Measurements from ENCODE around the gene CYP20A1.
"Not testable (repeated sequence)": the region's sequence is repeated elsewhere in the genome, so short reads cannot be mapped to it uniquely, and the experiment has no call there.

Gene CYP20A1

GRCh38 chr2:203242518-203242917 is 3.7 kb downstream of the CYP20A1 start:
- Histone ChIP-seq H3K36me3 (replicated peaks) (peaks cover 6% of the 10 kb centered on the region; the same call in 1 of the 2 replicates), H3K27me3 (ENCODE audit: low read depth) (no peaks in the 10 kb centered on the region), H3K4me3 (no peak overlapping the region), H3K9me3 (no peaks in the 10 kb centered on the region), H3K4me1 (no peaks in the 10 kb centered on the region; the same call in 1 of the 2 replicates)
- DNase-seq (ENCODE audit: low spot score in 2 of 2), result no peak
- in situ Hi-C loops (cut with MboI; ENCODE audit: low sequenced_read_pairs), result no loop called here

- in situ Hi-C loops (cut with MboI; ENCODE audit: low sequenced_read_pairs), result no loop called here
- no peaks in the 10 kb centered on the region for H3K9me3 ChIP-seq
- peaks cover 3% of the 10 kb centered on the region; the same call in 1 of the 2 replicates for H3K36me3 ChIP-seq (replicated peaks)
- H3K4me3 ChIP-seq, result no peak overlapping the region
- no peaks in the 10 kb centered on the region for H3K4me1 ChIP-seq
- no peak for DNase-seq (ENCODE audit: low spot score in 2 of 2)
- H3K27me3 ChIP-seq (ENCODE audit: low read depth), result no peaks in the 10 kb centered on the region
Observed at GRCh38 chr2:203246646-203247045, 7.8 kb downstream of the CYP20A1 start.

DNA sequence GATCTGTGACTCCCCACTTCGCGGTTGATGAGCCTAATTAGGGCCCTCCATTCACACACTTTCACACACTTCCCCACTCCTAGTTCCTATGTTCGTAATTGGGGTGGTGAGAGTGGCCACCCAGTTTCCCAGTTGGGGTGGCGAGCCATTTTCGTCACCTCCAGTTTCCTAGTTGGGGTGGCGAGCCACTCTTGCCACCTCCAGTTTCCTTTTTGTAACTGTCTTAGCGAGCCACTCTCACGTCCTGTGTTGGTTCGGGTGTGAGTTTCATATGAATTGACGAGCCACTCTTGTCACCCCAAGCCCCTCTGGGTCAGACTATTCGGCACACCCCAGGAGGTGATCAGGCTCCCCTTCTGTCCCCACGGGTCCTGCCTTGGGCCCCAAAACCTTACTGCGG is 14.0 kb downstream of the CYP20A1 start:
- Histone ChIP-seq H3K27me3 (ENCODE audit: low read depth) (no peaks in the 10 kb centered on the region), H3K4me3 (no peak overlapping the region), H3K4me1 (no peaks in the 10 kb centered on the region), H3K9me3 (no peaks in the 10 kb centered on the region), H3K36me3 (replicated peaks) (peaks cover 17% of the 10 kb centered on the region)
- no peak for DNase-seq (ENCODE audit: low spot score in 2 of 2)
- in situ Hi-C loops (cut with MboI; ENCODE audit: low sequenced_read_pairs), result no loop called here

DNA sequence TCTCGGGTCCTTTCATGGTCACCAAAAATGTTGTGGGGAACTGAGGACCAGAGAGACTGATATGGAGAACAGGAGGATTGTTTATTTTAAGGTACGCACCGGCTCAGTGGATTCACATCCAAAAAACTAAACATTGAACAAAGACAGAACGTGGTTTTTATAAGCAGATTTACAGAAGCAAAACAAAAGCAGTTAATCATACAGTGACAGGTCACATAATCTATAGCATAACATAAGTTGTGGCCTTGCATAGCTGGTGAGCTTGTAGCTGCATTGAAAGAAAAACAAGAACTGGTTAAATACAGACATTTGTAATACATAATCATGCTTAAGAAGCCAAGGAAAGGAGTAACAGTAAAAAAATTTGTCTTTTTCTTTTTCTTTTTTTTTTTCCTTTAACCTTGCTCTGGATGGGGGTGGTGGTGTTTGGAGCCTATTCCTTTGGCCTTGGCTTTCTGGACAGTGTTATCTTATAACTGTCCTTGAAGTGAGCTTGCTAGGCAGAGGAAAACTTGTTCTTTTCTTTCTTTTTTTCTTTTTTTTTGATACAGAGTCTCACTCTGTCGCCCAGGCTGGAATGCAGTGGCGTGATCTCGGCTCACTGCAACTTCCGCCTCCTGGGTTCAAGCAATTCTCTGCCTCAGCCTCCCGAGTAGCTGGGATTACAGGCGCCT is 14.7 kb downstream of the CYP20A1 start:
- H3K27me3 ChIP-seq (ENCODE audit: low read depth); in situ Hi-C loops (cut with MboI; ENCODE audit: low sequenced_read_pairs); H3K9me3 ChIP-seq; H3K4me3 ChIP-seq; DNase-seq (ENCODE audit: low spot score in 2 of 2); H3K4me1 ChIP-seq: not testable (repeated sequence)
- peaks cover 17% of the 10 kb centered on the region for H3K36me3 ChIP-seq (replicated peaks)

GRCh38 chr2:203261326-203262159 is 22.7 kb downstream of the CYP20A1 start:
- no peak for DNase-seq (ENCODE audit: low spot score in 2 of 2)
- Histone ChIP-seq H3K4me1 (peaks cover 9% of the 10 kb centered on the region), H3K27me3 (ENCODE audit: low read depth) (no peaks in the 10 kb centered on the region), H3K4me3 (no peak overlapping the region), H3K36me3 (replicated peaks) (no peaks in the 10 kb centered on the region; the same call in 1 of the 2 replicates), H3K9me3 (no peaks in the 10 kb centered on the region)
- in situ Hi-C loops (cut with MboI; ENCODE audit: low sequenced_read_pairs), result no loop called here

DNA sequence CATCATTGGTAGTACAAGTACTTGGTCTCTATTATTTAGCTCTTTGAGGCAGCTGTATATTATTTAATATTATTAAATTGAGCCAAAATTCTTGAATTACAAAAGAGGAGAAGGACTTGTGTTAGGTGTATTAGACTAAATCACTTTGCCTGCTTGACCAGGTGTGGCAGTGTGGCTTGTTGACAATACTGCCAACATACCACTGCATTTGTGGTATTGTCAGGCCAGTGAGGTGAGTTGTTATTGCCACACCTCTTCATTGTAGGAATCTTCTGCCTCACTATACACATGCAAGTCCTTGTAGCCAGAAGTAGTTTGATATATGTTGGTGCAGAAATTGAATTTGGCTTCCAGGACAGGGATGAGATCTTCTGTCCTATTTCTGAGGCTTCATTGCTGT is 40.5 kb downstream of the CYP20A1 start:
- no peaks in the 10 kb centered on the region for H3K9me3 ChIP-seq
- no peaks in the 10 kb centered on the region for H3K27me3 ChIP-seq (ENCODE audit: low read depth)
- peaks cover 20% of the 10 kb centered on the region for H3K36me3 ChIP-seq (replicated peaks)
- no peaks in the 10 kb centered on the region for H3K4me1 ChIP-seq
- in situ Hi-C loops (cut with MboI; ENCODE audit: low sequenced_read_pairs), result no loop called here
- no peak overlapping the region for H3K4me3 ChIP-seq
- no peak for DNase-seq (ENCODE audit: low spot score in 2 of 2)

- H3K4me1 ChIP-seq, result no peaks in the 10 kb centered on the region
- no peaks in the 10 kb centered on the region for H3K9me3 ChIP-seq
- H3K36me3 ChIP-seq (replicated peaks), result peaks cover 21% of the 10 kb centered on the region
- in situ Hi-C loops (cut with MboI; ENCODE audit: low sequenced_read_pairs), result no loop called here
- H3K27me3 ChIP-seq (ENCODE audit: low read depth), result no peaks in the 10 kb centered on the region
- H3K4me3 ChIP-seq, result no peak overlapping the region
- DNase-seq (ENCODE audit: low spot score in 2 of 2), result no peak
Observed at GRCh38 chr2:203280428-203281064, 41.7 kb downstream of the CYP20A1 start.

DNA sequence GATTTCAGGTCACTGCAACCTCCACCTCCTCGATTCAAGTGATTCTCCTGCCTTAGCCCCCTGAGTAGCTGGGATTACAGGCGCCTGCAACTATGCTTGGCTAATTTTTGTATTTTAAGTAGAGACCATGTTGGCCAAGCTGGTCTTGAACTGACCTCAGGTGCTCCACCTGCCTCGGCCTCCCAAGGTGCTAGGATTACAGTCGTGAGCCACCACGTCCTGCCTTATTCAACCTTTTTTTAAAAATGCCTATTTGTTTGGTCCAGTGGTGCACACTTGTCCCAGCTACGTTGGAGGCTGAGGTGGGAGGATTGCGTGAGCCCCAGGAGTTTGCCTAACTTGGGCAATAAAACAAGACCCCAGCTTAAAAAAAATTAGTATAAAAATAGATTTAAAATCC is 43.3 kb downstream of the CYP20A1 start:
- H3K36me3 ChIP-seq (replicated peaks), result peaks cover 21% of the 10 kb centered on the region
- in situ Hi-C loops (cut with MboI; ENCODE audit: low sequenced_read_pairs), result no loop called here

GRCh38 chr2:203286532-203286931 is 47.7 kb downstream of the CYP20A1 start:
- DNase-seq (ENCODE audit: low spot score in 2 of 2), result no peak
- H3K27me3 ChIP-seq (ENCODE audit: low read depth), result no peaks in the 10 kb centered on the region
- no peaks in the 10 kb centered on the region for H3K9me3 ChIP-seq
- peaks cover 5% of the 10 kb centered on the region for H3K4me1 ChIP-seq
- H3K4me3 ChIP-seq, result no peak overlapping the region
- in situ Hi-C loops (cut with MboI; ENCODE audit: low sequenced_read_pairs), result no loop called here
- H3K36me3 ChIP-seq (replicated peaks), result peaks cover 5% of the 10 kb centered on the region; the same call in 1 of the 2 replicates

More for the DNA sequence above, 43.3 kb downstream of the CYP20A1 start:
- Histone ChIP-seq H3K9me3 (no peaks in the 10 kb centered on the region), H3K4me1 (no peaks in the 10 kb centered on the region), H3K27me3 (ENCODE audit: low read depth) (no peaks in the 10 kb centered on the region), H3K4me3 (no peak overlapping the region)
- DNase-seq (ENCODE audit: low spot score in 2 of 2), result no peak

DNA sequence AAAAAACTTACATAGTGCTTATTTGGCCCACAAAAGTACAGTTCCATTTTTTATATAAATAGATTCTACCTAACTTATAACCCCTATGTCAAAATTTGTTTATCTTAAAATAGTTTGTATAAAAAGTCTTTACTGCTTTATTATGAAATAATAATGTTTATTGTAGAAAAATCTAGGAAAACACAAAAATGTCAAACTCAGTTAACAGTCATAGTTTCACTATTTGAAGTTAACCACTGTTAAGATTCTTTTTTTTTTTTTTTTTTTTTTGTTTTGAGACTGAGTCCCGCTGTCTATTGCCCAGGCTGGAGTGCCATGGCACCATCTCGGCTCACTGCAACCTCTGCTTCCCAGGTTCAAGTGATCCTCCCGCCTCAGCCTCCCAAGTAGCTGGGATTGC is 62.8 kb downstream of the CYP20A1 start:
- in situ Hi-C loops (cut with MboI; ENCODE audit: low sequenced_read_pairs), result no loop called here
- Histone ChIP-seq H3K36me3 (replicated peaks) (no peaks in the 10 kb centered on the region), H3K4me1 (no peaks in the 10 kb centered on the region), H3K9me3 (no peaks in the 10 kb centered on the region), H3K4me3 (no peak overlapping the region), H3K27me3 (ENCODE audit: low read depth) (no peaks in the 10 kb centered on the region)
- DNase-seq (ENCODE audit: low spot score in 2 of 2), result no peak

GRCh38 chr2:203302586-203302985 is 63.8 kb downstream of the CYP20A1 start:
- H3K36me3 ChIP-seq (replicated peaks); H3K9me3 ChIP-seq; DNase-seq (ENCODE audit: low spot score in 2 of 2); in situ Hi-C loops (cut with MboI; ENCODE audit: low sequenced_read_pairs); H3K4me3 ChIP-seq; H3K4me1 ChIP-seq; H3K27me3 ChIP-seq (ENCODE audit: low read depth): not testable (repeated sequence)

GRCh38 chr2:203310688-203311436 is 72.0 kb downstream of the CYP20A1 start:
- no peak for DNase-seq (ENCODE audit: low spot score in 2 of 2)
- H3K9me3 ChIP-seq, result 0 out of 2 replicates have a peak, but pooled peaks cover 2% of the 10 kb centered on the region
- in situ Hi-C loops (cut with MboI; ENCODE audit: low sequenced_read_pairs), result no loop called here
- no peaks in the 10 kb centered on the region for H3K36me3 ChIP-seq (replicated peaks)
- no peak overlapping the region for H3K4me3 ChIP-seq
- H3K4me1 ChIP-seq, result no peaks in the 10 kb centered on the region
- no peaks in the 10 kb centered on the region for H3K27me3 ChIP-seq (ENCODE audit: low read depth)

DNA sequence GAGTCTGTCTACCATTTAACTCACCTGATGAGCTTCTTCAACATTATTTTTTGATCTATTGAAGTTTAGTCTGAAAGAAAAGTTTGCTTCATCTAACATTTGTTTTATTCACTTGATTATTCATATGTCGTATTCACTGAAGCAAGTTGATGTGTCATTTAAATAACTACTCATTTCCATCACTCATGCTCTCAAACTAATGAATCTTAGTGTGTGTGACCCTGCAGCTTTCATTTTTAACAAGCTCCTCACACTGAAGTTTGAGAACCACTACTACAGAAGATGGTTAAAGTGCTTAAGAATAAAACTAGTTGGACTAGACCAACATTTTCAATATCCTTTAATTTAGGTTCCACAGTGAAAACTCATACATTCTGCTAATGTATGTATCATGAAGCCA is 87.5 kb downstream of the CYP20A1 start:
- no peaks in the 10 kb centered on the region for H3K9me3 ChIP-seq
- peaks cover 14% of the 10 kb centered on the region for H3K4me1 ChIP-seq
- no peaks in the 10 kb centered on the region for H3K27me3 ChIP-seq (ENCODE audit: low read depth)
- DNase-seq (ENCODE audit: low spot score in 2 of 2), result no peak
- H3K4me3 ChIP-seq, result no peak overlapping the region
- in situ Hi-C loops (cut with MboI; ENCODE audit: low sequenced_read_pairs), result no loop called here
- no peaks in the 10 kb centered on the region for H3K36me3 ChIP-seq (replicated peaks)

Data from HAP-1 (cell line).